Activated CD8-positive, alpha-beta memory T cell treated with anti-CD3 and anti-CD28 coated beads, Interleukin-2, amount 10 ng/mL, durations not matched to agents 7 days and 5 days (primary cell): Measurements from ENCODE around the gene CGNL1. TPM values are rescaled to one million over a fixed set of nuclear protein-coding genes. Genes with fewer than 3 reads are reported as not detected.

Experiments used
- ATAC-seq: fragments of 150-1000 bp; cut with Tn5 transposase; one replicate; pipeline ENCODE4 v1.10.0; 2021; ENCODE audit warnings: moderate library complexity
- CTCF ChIA-PET: fragments of 350-600 bp; sonication (Branson Sonifier 250); formaldehyde crosslinking; loops from one replicate; lab custom pipeline; 2021; ENCODE audit warnings: antibody characterized with exemption; lab: Charles Lee
- DNase-seq: peaks from one replicate; pipeline ENCODE4 v3.0.0-alpha.2; 2020
- H3K27ac Mint-ChIP-seq: one replicate; pipeline ENCODE4 v1.8.0; 2021; ENCODE audit warnings: mild to moderate bottlenecking, mixed read lengths
- H3K27me3 Mint-ChIP-seq: one replicate; pipeline ENCODE4 v1.8.0; 2021; ENCODE audit warnings: mixed read lengths
- H3K36me3 Mint-ChIP-seq: one replicate; pipeline ENCODE4 v1.8.0; 2021; ENCODE audit warnings: mild to moderate bottlenecking, mixed read lengths
- H3K4me1 Mint-ChIP-seq: one replicate; pipeline ENCODE4 v1.8.0; 2021; ENCODE audit warnings: mixed read lengths
- H3K4me3 Mint-ChIP-seq: one replicate; pipeline ENCODE4 v1.8.0; 2021; ENCODE audit warnings: mild to moderate bottlenecking, moderate library complexity, mixed read lengths
- H3K9me3 Mint-ChIP-seq: one replicate; pipeline ENCODE4 v1.8.0; 2022; ENCODE audit warnings: low read depth, mixed read lengths
- total RNA-seq, 2 experiments: library from RNA; stranded (reverse); gene quantifications; one replicate each; pipeline ENCODE4 v1.2.3, GENCODE V29; 2021

CGNL1 gene
- total RNA-seq, 2 experiments from 2014 or later = not detected

DNA sequence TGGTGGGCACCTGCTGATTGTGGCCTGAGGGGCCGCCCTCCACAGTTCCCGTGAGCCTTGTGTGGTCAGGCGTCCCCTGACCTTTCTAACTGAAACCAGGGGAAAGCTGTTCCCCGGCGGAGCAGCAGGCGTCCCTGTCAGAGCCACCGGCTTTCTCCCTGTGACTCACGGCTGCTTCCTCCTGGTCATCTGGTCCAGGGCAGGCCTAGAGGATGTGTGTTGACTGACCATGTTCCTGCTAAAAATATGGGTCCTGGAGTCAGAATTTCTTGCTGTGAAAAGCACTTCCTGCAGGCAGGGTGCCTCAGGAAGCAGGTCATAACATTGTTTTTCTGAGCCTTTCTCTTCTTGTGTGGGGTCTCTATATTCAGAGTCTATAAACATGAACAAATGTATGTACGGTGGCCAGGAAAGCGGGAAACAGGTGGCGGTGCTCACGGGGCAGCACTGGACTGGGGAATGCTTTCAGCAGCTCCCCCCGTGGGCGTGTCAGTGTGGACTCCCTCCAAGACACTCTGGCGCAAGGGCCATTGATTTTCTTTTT is 38.4 kb upstream of the CGNL1 start:
- peaks cover 10% of the 10 kb centered on the region for H3K27me3 Mint-ChIP-seq
- CTCF ChIA-PET = no interaction called here

DNA sequence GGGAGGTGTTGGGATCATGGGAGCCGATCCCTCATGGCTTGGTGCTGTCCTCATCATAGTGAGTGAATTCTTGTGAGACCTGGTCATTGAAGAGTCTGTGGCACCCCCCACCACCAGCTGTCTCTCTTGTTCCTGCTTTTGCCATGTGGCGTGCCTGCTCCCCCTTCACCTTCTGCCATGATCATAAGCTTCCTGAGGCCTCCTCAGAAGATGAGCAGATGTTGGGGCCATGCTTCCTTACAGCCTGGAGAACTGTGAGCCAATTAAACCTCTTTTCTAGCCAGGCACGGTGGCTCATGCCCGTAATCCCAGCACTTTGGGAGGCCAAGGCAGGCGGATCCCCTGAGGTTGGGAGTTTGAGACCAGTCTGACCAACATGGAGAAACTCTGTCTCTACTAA is 37.0 kb upstream of the CGNL1 start:
- H3K27ac Mint-ChIP-seq = no peak overlapping the region
- H3K9me3 Mint-ChIP-seq = no peaks in the 10 kb centered on the region
- CTCF ChIA-PET = interaction anchor here (5.5 kb wide), 1 partner anchor 189 kb away, joined by 66 read pairs; no protein-coding TSS in a partner anchor

More for the DNA sequence above, 38.4 kb upstream of the CGNL1 start:
- DNase-seq = no peak
- ATAC-seq = no peak
- no peaks in the 10 kb centered on the region for H3K4me1 Mint-ChIP-seq
- no peaks in the 10 kb centered on the region for H3K36me3 Mint-ChIP-seq
- no peak overlapping the region for H3K27ac Mint-ChIP-seq
- no peak overlapping the region for H3K4me3 Mint-ChIP-seq
- H3K9me3 Mint-ChIP-seq = no peaks in the 10 kb centered on the region

DNA sequence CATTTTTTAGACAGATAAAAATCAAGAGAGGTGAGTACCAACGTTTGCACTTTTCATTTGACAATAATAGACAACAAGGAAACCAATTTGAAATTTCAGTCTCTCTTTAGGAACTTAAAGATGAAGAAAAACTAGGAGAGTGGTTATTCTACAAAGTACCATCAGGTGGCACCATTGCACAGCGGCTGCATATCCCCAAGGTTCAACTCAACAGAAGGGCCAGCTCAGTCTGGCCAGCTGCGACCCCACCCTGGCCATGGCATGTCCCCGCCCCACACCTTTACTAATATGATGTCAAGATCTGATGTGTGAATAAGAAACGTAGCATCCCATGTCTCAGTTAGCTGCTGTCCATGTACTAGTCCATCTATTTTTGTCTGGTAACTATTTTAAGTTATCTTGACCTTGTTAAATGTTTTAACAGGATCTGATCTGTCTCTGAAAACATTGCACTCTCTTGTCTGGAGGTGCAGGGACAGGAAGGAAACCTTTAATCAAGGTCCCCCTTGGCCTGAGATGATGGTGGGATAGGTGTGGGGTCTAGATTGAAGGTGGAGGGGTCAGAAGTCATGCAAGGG is 35.5 kb upstream of the CGNL1 start:
- no peak for DNase-seq
- H3K27me3 Mint-ChIP-seq = peaks cover 3% of the 10 kb centered on the region
- H3K4me3 Mint-ChIP-seq = no peak overlapping the region
- H3K9me3 Mint-ChIP-seq = no peaks in the 10 kb centered on the region
- no peak overlapping the region for H3K27ac Mint-ChIP-seq
- no peaks in the 10 kb centered on the region for H3K36me3 Mint-ChIP-seq
- ATAC-seq = no peak
- no peaks in the 10 kb centered on the region for H3K4me1 Mint-ChIP-seq
- CTCF ChIA-PET = interaction anchor here (0.6 to 5.5 kb wide), 11 partner anchors 11 to 850 kb away, joined by 3 to 66 read pairs (median 4); no protein-coding TSS in a partner anchor

More for the DNA sequence above, 37.0 kb upstream of the CGNL1 start:
- H3K4me3 Mint-ChIP-seq = no peak overlapping the region
- no peaks in the 10 kb centered on the region for H3K36me3 Mint-ChIP-seq
- ATAC-seq = no peak
- no peaks in the 10 kb centered on the region for H3K4me1 Mint-ChIP-seq
- no peak for DNase-seq
- peaks cover 10% of the 10 kb centered on the region for H3K27me3 Mint-ChIP-seq

DNA sequence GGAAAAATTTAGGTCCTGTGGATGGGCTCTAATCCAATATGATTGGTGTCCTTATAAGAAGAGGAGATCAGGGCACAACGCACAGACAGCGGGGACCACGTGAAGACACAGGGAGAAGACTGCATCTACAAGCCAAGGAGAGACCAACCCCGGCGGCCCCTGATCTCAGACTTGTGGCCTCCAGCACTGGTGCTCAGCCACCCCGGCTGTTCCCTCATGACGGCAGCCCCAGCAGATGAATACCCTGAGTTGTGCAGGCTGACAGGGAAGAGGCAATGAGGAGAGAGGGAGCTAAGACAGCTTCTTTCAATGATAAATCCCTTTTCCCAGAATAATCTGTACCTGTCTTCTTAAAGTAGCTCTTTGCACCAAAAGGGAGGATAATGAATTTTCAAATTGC is 33.3 kb upstream of the CGNL1 start:
- Mint-ChIP-seq H3K4me1 (no peaks in the 10 kb centered on the region), H3K27ac (no peak overlapping the region), H3K9me3 (no peaks in the 10 kb centered on the region), H3K27me3 (peaks cover 3% of the 10 kb centered on the region), H3K4me3 (no peak overlapping the region), H3K36me3 (no peaks in the 10 kb centered on the region)
- ATAC-seq = no peak
- CTCF ChIA-PET = interaction anchor here (5.5 kb wide), 1 partner anchor 186 kb away, joined by 66 read pairs; no protein-coding TSS in a partner anchor
- no peak for DNase-seq

DNA sequence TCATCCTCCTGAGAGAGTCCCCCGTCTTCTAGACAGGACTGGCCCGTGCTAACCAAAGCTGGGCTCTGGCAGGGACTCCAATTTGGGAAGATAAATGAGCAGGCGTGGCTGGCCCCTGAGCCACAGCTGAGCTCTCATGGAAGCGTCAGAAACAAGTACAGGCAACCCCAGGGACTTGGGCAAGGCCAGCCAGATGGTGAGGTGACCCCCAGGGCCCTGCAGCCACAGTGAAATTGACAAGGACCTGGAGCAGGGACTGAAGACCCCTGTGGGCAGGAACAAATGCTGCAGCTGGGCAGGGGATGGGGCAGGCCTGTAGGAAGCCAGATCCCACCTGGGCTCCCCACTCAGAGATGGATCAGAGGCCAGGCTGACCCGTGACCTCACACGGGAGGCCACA is 32.8 kb upstream of the CGNL1 start:
- no peak for ATAC-seq
- Mint-ChIP-seq H3K9me3 (no peaks in the 10 kb centered on the region), H3K27me3 (peaks cover 3% of the 10 kb centered on the region), H3K4me3 (no peak overlapping the region), H3K27ac (no peak overlapping the region), H3K4me1 (no peaks in the 10 kb centered on the region), H3K36me3 (no peaks in the 10 kb centered on the region)
- DNase-seq = no peak
- CTCF ChIA-PET = interaction anchor here (1.0 to 5.5 kb wide), 2 partner anchors 181 to 185 kb away, joined by 3 to 66 read pairs; no protein-coding TSS in a partner anchor

DNA sequence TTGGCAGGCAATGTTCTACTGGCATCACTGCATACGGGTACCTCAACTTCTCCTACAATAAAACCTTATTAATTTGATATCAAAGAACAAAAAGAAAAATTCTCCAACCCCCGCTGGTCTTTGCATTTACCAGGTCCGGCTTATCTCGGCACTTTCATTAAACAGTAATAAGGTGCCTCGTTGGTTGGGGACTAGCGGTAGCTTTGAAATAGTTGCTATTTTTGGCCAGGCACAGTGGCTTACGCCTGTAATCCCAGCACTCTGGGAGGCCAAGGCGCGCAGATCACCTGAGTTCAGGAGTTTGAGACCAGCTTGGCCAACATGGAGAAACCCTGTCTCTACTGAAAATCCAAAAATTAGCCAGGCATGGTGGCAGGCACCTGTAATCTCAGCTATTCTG is 32.0 kb upstream of the CGNL1 start:
- CTCF ChIA-PET = interaction anchor here (1.0 kb wide), 1 partner anchor 181 kb away, joined by 3 read pairs; no protein-coding TSS in a partner anchor
- DNase-seq = no peak
- Mint-ChIP-seq H3K27me3 (peaks cover 3% of the 10 kb centered on the region), H3K36me3 (no peaks in the 10 kb centered on the region), H3K4me1 (no peaks in the 10 kb centered on the region), H3K9me3 (no peaks in the 10 kb centered on the region), H3K27ac (no peak overlapping the region), H3K4me3 (no peak overlapping the region)
- no peak for ATAC-seq

DNA sequence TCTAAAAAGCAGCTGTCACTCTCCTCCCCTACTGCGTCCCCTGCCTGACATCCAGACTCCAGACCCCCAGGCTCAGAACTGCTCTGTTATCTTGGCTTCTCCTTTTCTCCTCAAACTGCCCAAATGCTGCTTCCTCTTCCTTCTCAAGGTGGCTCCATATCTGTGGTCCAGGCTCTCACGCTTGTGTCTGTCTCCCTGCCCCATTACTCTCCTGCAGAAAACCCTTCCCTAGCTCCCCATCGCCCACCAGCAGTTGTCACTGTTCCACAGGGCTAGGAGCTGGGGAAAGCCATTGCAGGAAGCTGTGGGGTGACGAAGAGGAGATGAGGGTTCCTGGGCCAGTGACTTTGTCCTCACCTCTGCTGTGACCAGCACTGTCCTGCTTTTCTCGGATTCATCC is 30.7 kb upstream of the CGNL1 start:
- H3K4me1 Mint-ChIP-seq = no peaks in the 10 kb centered on the region
- no peak for ATAC-seq
- H3K27me3 Mint-ChIP-seq = peaks cover 3% of the 10 kb centered on the region
- no peak overlapping the region for H3K4me3 Mint-ChIP-seq
- no peaks in the 10 kb centered on the region for H3K36me3 Mint-ChIP-seq
- CTCF ChIA-PET = no interaction called here
- H3K27ac Mint-ChIP-seq = no peak overlapping the region
- DNase-seq = no peak
- H3K9me3 Mint-ChIP-seq = no peaks in the 10 kb centered on the region

DNA sequence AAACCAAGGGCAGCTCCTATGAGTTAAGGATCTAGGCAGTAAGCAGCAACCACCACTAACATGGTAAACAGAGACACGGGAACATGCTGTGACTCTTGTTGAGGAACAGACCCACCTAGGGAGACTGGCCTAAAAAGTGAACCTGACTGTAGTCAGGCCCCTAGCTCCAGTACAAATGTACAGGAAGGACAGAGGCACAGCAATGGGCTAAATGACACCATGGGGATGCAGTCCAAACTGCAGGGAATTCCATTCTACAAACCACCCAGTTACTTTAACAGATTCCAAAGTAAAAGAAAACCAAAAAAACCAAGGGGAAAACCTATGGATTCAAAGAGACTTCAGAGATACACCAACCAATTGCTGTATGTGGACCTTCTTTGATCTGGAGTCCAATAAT is 28.2 kb upstream of the CGNL1 start:
- CTCF ChIA-PET = interaction anchor here (1.1 kb wide), 1 partner anchor 17 kb away, joined by 3 read pairs; no protein-coding TSS in a partner anchor
- Mint-ChIP-seq H3K4me3 (no peak overlapping the region), H3K4me1 (no peaks in the 10 kb centered on the region)

DNA sequence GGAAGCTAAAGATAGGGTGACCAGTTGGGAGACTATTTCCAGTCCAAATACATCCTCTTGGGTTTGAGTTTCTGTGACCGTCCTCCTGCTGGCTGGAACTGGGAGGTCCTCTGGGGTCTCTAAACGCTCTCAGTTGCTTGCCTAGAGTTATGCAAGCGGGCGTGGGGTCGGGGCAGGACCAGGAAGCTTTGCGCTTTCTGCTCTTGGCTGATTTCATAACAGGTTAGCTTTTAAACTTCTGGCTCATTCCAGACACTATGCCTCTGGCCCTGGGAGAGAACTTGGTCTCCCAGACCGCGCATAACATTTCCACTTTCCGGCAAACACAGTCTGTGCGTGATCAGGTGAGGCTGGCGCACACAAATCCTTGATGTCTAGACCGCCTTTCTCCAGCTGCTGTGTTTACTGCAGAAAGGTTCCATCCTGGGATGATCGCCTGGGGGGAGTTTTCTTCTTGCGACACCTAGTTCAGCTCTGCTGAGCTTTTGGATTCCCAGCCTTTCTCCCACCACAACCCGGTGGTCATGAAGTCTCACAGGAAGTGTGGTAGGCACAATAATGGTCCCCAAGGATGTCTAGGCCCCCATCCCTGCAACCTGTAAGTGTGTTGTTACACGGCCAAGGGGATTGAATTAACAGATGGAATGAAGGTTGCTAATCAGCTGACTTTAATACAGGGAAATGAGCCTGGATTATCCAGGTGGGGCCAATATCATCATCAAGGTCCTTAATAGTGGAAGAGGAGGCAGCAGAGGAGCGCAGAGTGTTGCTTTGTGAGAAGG is 23.6 kb upstream of the CGNL1 start:
- DNase-seq (no peak), ATAC-seq (no peak)
- CTCF ChIA-PET = interaction anchor here (1.3 kb wide), 1 partner anchor 12 kb away, joined by 3 read pairs; no protein-coding TSS in a partner anchor
- H3K9me3 Mint-ChIP-seq = no peaks in the 10 kb centered on the region
- H3K36me3 Mint-ChIP-seq = no peaks in the 10 kb centered on the region
- H3K27ac Mint-ChIP-seq = no peak overlapping the region
- H3K27me3 Mint-ChIP-seq = peaks cover 13% of the 10 kb centered on the region
- H3K4me1 Mint-ChIP-seq = no peaks in the 10 kb centered on the region
- no peak overlapping the region for H3K4me3 Mint-ChIP-seq

More for the DNA sequence above, 28.2 kb upstream of the CGNL1 start:
- no peak overlapping the region for H3K27ac Mint-ChIP-seq
- H3K36me3 Mint-ChIP-seq = no peaks in the 10 kb centered on the region
- peaks cover 3% of the 10 kb centered on the region for H3K27me3 Mint-ChIP-seq
- DNase-seq (no peak), ATAC-seq (no peak)
- no peaks in the 10 kb centered on the region for H3K9me3 Mint-ChIP-seq

DNA sequence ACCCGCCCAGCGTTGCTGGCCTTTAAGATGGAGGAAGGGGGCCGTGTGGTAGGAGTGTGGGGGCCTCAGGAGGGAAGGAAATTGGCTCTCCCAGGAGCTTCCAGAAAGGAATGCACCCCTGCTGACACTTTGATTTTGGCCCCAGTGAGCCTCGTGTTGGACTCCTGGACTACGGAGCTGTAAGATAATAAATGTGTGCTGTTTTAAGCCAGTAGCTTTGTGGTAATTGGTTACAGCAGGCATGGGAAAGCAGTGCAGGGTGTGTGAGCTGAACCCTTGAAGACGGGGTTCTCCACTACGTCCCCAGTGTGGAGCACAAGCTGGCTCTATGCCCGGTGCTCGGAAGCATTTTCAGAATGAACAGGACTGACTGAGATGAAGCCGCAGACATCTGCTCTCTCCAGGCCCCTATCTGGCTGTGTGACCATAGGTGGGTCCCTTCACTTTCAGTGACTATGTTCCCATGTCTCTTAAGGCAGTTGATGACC is 22.9 kb upstream of the CGNL1 start:
- no peaks in the 10 kb centered on the region for H3K4me1 Mint-ChIP-seq
- no peak overlapping the region for H3K4me3 Mint-ChIP-seq
- H3K27ac Mint-ChIP-seq = no peak overlapping the region
- DNase-seq = no peak
- H3K27me3 Mint-ChIP-seq = peaks cover 14% of the 10 kb centered on the region
- H3K9me3 Mint-ChIP-seq = no peaks in the 10 kb centered on the region
- CTCF ChIA-PET = no interaction called here
- H3K36me3 Mint-ChIP-seq = no peaks in the 10 kb centered on the region
- no peak for ATAC-seq

DNA sequence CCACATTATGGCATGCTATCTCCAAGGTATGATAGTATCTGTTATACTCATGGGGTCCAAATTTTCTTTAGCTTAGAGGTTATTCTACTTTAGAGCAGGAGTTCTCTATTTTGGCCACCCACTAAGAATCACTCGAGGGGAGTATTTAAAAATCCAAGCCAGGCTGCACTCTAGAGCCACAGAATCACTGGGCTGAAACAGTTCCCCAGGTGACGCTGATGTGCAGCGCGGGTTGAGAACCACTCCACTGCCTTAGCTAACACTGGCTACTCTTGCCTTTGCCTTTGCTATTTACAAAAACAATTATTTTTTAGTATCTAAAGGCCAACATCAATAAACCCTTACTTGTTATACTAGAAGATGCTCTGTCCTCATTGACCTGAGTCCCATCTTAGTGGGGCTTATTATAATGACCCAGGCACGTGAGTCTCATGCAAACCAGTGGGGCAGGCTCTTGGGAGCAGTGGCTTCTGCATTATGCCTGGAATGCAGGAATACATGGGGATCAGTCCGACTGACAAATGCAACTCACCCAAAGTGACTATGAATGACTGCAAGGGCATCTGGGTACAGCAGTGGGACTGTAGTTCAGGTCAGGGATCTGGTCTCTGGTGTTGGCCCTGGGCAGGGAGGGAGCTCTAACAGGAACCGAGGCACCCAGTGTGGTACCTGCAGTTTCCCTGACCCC is 21.7 kb upstream of the CGNL1 start:
- CTCF ChIA-PET = no interaction called here
- DNase-seq (no peak), ATAC-seq (no peak)
- no peaks in the 10 kb centered on the region for H3K36me3 Mint-ChIP-seq
- no peaks in the 10 kb centered on the region for H3K9me3 Mint-ChIP-seq
- no peaks in the 10 kb centered on the region for H3K4me1 Mint-ChIP-seq
- peaks cover 14% of the 10 kb centered on the region for H3K27me3 Mint-ChIP-seq
- H3K4me3 Mint-ChIP-seq = no peak overlapping the region
- no peak overlapping the region for H3K27ac Mint-ChIP-seq

DNA sequence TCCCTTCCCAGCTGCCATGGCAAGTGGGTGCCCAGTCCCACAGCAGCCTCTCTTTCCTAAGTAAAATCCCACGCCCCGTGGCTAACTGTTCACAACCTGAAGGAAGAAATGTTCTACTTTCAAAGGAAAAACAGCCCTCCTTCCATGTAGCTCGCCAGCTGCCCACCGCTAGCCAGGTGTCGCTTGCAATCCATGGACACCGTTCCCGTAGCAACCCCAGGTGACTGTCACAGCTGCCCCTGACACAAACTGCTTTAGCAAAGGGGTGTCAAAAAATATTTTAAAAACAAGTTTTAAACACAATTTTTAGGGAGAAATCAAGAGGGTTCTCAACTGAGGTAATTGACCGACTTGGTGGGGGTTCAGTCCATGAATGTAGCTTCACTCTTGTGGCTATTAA is 21.0 kb upstream of the CGNL1 start:
- ATAC-seq (no peak), DNase-seq (no peak)
- CTCF ChIA-PET = no interaction called here
- peaks cover 14% of the 10 kb centered on the region for H3K27me3 Mint-ChIP-seq
- H3K27ac Mint-ChIP-seq = no peak overlapping the region
- H3K4me1 Mint-ChIP-seq = no peaks in the 10 kb centered on the region
- no peaks in the 10 kb centered on the region for H3K36me3 Mint-ChIP-seq
- H3K9me3 Mint-ChIP-seq = no peaks in the 10 kb centered on the region
- H3K4me3 Mint-ChIP-seq = no peak overlapping the region

DNA sequence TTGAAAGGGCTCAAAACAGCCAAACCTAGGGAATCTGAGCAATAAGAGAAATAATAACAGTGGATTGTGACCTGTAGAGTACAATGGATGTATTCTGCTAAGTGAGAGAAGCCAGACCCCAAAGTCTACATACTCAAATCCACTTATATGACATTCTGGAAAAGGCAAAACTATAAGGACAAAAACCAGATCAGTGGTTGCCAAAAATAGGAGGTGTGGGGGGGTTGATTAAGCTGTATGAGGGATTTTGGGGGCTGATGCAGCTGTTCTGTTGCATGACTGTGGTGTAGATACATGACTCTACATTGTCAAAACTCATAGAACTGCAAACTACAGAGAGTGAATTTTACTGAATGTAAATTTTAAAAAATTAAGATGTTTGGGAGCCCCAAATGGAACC is 20.1 kb upstream of the CGNL1 start:
- Mint-ChIP-seq H3K4me1 (no peaks in the 10 kb centered on the region), H3K4me3 (no peak overlapping the region), H3K9me3 (no peaks in the 10 kb centered on the region), H3K27ac (no peak overlapping the region), H3K36me3 (no peaks in the 10 kb centered on the region), H3K27me3 (peaks cover 14% of the 10 kb centered on the region)
- no peak for DNase-seq
- no peak for ATAC-seq
- CTCF ChIA-PET = interaction anchor here (1.1 kb wide), 1 partner anchor 186 kb away, joined by 3 read pairs; no protein-coding TSS in a partner anchor
